LNCAP (cell line): Measurements from ENCODE around the gene TBC1D8.

ENCODE experiments used
- CTCF ChIP-seq: fragments of 450-650 bp; IDR thresholded peaks from 2 replicates; pipeline ENCODE4 v1.5.1; 2017; ENCODE audit warnings: mild to moderate bottlenecking

Gene TBC1D8

DNA sequence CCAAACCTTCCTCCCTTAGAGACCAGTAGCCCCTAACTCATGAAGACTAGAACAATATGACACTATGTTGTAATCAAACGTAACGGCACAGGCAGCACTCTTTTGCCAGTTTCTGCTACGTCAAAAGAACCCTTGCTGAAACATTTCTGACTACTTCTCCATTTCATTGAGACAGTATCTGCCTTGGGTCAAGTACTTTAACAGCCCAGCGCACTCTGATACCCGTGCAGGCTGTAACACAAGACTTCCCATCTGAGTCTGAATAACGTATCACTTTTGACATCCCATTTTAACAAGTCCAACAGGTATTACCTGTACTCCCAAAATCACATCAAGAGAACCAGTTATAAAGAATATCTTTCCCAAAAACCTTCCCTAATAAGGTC lies 38.4 kb downstream of the TBC1D8 start:
- no peak for TF ChIP-seq CTCF

GRCh38 chr2:101111917-101112771 lies 39.0 kb downstream of the TBC1D8 start:
- no peak for TF ChIP-seq CTCF

- TF ChIP-seq CTCF = no peak
These were observed 39.8 kb downstream of the TBC1D8 start for GRCh38 chr2:101111262-101111838.

GRCh38 chr2:101109451-101110118 lies 41.6 kb downstream of the TBC1D8 start:
- TF ChIP-seq CTCF = no peak

DNA sequence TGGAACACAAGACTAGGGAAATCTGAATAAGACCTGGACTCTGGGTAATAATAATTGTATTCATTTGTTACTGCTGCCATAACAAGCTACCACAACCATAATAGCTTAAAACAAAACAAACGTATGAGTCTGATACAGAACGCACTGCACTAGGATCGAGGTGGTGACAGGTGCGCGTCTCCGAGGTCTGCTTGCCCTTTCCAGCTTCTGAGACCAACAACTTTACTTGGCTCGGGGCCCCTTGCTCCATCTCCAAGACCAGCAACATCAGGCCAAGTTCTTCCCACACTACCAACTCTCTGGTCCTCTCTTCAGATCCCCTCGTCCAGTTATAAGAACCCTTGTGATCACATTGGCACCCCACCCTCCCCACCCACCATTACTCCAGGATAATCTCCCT lies 42.8 kb downstream of the TBC1D8 start:
- TF ChIP-seq CTCF = no peak

- TF ChIP-seq CTCF = no peak
These were observed 43.9 kb downstream of the TBC1D8 start for GRCh38 chr2:101107241-101107640.

- TF ChIP-seq CTCF = no peak
These were observed 44.6 kb downstream of the TBC1D8 start for GRCh38 chr2:101106453-101107181.
